ENCODE measurements around the gene EIF3L. TPM values are rescaled to one million over a fixed set of nuclear protein-coding genes. Genes with fewer than 3 reads are reported as not detected.

The EIF3L gene
- total RNA-seq, 1 donor from 2014 or later: 258 TPM

DNA sequence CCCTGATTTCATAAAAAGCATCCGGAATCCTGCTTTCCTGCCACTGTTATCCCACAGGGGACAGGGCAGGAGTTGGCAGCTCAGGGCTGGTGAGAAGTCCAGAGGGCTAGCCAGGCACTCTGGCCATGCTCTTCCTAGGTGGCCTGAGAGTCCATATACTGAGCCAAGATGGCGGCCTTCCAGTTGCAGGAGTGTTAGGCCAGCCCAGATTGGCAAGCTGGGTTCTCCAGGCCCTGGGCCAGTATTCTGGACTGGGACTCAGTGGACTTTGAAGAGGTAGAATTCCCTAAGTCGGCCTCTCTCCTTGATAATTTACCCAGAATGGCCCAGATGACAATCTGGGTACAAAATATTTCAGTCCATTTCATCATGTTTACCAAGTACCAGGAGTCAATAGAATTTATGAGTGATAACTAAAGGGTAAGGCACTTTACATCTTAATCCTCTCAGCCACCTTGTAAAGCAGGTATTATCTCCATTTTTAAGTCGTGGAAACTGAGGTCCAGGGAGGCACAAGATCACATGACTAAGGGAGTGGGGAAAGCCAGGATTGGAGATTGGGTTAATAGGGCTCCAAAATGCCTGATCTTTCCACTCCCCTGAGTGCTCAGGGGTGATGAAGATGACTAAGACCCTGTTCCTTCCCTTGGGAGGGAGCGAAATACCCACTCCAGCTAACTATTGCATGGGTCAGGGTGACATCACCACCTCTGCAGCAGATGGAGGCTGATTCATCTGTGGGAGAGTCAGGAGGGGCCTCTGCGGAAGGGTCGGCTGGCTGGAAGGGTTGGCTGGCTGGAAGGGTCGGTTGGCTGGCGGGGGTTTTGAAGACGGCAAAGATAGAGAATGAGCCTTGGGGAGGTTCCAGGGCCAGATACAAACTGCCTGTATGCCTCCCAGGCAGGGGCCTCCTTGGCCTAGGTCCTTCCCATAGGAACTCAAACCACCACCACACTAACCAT is 55.6 kb downstream of the EIF3L start:
- DNase-seq (ENCODE audit: low spot score): no peak

GRCh38 chr22:37905534-37906363 is 56.5 kb downstream of the EIF3L start, which contains the start of gene MICALL1:
MICALL1 (plus strand) TSS chr22:37906297; CDS start chr22:37906423, 126 bp downstream.
- peak; percentile 92 for DNase-seq (ENCODE audit: low spot score)

DNA sequence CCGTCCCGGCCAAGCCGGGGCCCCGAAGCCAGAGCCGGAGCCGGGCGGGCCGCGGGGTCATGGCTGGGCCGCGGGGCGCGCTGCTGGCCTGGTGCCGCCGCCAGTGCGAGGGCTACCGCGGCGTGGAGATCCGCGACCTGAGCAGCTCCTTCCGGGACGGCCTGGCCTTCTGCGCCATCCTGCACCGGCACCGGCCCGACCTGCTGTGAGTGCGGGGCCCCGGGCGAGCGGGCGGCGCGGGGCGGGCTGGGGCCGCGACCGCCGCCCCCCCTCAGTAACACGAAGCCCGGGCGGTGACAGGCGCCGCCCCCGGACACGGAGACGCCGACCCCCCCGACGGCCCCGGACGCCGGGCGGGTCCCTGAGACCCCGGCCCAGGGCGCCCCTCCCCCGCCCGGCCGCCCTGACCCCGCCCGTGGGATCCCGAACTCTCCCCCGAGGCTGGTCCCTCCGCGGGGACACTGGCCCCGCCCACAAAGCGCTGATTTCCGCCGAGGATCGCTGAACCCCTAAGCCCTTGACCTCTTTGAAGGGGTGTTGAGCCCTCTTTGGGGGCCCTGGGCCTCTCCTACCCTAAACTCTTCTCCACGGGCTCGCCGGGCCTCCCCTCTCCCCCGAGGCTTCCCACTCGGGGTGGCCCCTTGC is 57.3 kb downstream of the EIF3L start:
- no peak for DNase-seq (ENCODE audit: low spot score)

DNA sequence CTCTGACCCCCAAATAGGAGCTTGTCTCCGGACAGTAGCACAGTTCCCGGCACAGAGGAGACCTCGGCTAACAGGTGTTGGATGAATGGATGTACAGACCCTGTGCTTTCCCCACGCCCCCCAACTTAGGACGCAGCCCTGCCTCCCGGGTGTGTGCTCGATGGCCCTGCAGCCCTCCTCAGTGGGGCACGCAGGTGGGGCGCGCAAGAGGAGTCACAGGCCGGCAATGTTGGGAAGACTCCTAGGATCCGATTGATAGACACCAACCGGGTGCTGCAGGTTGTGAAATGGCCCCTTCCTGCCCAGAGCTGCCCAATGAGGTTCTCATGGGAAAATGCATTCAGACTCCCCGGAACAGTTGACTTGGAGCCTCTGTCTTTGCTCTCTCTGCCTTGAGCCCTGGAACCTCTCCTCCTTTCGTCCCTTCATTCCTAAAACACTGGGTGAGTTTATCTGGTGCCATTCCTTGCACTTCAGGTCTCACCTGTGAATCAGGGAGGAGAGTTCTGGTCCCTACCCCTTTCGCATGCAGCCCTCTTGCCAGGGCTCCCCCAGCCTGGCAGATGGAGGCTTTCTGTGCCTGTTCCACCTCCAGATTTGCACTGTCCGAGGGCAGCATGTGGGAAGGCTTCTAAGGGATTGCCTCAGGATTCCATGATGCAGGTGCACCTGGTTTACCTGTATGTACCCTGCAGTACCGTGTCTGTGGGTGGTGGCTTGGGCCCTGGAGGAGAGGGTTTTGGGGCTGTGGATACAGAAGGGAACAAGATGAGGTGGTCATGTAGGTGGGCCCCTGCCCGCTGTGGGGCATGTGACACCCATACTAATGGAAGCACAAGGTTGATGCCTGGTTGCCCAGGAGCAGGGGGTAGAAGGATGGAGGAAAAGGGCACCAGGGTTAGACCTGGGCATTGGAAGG is 58.1 kb downstream of the EIF3L start:
- no peak for DNase-seq (ENCODE audit: low spot score)

DNA sequence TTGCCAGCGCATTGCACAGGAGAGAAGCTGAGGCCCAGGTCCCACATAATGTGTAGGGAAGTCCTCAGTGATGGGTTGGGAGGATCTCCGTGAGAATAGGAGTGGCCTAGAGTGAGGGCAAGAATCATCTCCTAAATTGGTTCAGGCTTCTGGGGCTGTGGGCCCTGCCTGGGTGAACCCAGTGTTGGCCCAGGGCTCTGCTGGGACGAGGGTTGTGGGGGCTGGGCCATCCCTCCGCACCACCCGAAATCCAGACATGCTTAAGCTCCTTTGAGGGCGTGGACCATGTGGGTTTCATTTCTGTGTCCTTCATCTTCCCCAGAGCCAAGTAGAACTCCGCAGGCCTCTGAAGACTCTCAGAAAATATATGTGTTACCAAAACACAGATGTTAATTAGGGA is 60.5 kb downstream of the EIF3L start:
- no peak for DNase-seq (ENCODE audit: low spot score)

- no peak for DNase-seq (ENCODE audit: low spot score)
Measured at GRCh38 chr22:37910890-37911672, 61.9 kb downstream of the EIF3L start.

- no peak for DNase-seq (ENCODE audit: low spot score)
Measured at GRCh38 chr22:37911697-37912096, 62.5 kb downstream of the EIF3L start.

GRCh38 chr22:37912171-37912570 is 63.0 kb downstream of the EIF3L start:
- no peak for DNase-seq (ENCODE audit: low spot score)

DNA sequence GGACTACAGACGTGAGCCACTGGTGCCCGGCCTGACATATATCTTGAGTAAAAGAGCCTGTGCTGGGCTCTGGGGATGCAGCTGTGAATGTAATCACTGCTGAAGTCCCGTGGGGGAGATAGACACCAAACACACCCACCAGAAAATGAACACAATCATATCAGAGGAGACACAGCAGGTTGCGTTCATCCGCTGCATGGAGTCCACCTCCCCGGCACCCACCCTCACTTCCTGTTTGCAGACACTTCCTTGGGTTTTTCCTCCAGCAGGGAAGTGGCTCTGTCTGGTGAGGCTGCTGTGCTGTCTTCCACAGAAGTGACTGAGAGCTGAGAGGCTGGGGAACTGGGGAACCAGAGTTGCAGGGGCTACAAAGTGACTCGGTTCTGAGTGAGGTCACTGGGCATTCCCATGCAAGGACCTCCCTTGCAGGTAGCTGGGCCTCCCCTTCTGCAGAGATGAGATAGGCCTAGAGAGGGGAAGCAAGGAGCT is 64.1 kb downstream of the EIF3L start:
- no peak for DNase-seq (ENCODE audit: low spot score)

- DNase-seq (ENCODE audit: low spot score): no peak
Measured at GRCh38 chr22:37916311-37916710, 67.1 kb downstream of the EIF3L start.

DNA sequence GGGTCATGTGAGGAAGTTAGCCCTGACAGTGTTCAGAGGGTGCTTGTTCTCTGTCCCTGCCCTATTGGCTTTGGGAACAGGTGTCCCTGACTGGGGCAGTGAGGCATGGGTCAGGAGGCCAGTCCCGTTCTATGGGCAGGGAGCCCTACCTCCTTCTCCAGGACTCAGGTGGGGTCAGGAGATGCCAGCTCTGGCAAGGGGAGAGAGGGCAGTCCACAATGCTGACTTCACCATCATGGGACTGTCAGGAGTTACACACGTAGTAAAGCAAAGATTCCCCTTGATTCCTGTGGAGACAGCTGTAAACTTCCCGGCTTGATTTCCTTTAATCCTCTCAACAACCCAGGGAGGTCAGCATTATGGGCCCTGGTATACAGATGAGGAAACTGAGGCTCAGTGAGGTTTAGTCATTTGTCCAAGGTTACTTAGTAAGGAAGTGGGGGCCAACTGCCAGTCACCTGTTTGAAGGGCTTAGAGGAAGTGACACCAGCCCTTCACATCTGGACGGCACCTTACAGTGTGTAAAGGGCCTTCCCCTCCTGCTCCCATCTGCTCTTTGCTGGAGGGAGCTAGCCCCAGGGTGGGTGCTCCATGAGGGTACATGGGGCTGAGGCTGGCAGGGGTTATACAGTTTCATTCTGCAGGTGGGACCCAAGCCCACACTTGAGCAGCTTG is 68.8 kb downstream of the EIF3L start:
- DNase-seq (ENCODE audit: low spot score): no peak

DNA sequence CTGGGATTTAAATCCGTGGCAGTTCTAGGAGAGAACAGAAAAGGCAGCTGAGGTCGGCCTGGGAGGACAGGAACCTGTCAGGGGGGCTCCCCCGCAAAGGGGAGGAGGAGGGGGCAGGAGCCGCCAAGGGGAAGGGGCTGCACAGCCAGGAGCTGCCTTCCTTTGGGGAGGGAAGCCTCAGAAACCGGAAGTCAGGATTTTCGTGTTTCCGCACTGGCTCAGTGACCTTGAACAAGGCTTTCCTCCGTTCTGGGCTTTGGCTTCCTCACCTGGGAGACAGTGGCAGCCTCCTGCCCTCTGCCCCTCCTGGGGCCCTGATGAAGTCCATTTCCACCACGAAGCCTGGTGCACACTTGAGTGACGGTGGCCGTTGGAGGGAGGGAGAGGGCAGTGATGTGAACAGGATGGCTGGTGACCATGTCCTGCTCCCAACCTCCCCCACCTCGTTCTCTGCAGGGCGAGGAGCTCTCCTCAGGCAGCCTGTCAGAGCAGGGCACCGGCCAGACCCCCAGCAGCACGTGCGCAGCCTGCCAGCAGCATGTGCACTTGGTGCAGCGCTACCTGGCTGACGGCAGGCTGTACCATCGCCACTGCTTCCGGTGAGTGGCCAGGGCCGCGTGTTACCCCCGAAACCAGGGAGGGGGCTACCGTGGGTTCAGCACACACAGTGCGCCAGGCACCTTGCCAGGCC is 69.5 kb downstream of the EIF3L start:
- DNase-seq (ENCODE audit: low spot score): no peak

GRCh38 chr22:37920126-37920525 is 70.9 kb downstream of the EIF3L start:
- DNase-seq (ENCODE audit: low spot score): no peak

GRCh38 chr22:37922191-37922590 is 73.0 kb downstream of the EIF3L start:
- no peak for DNase-seq (ENCODE audit: low spot score)

DNA sequence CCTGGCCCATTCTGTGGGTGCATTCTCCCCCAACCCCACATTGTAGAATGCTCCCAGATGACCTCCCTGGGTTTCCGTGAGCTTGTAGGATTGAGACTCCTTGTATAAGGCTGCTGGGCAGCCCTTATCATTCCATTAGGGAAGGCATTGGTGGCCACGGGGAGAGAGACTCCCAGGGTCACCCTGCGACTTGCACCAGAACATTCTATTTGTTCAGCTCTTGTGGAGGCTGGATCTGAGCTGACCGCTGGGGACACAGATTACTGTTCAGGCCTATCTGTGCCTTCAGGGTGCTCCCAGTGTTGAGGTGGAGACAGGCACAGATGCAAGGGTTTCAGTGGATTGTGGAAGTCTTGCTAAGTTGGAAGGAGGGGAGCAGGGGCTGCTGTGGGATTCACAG is 74.7 kb downstream of the EIF3L start:
- DNase-seq (ENCODE audit: low spot score): no peak

- DNase-seq (ENCODE audit: low spot score): no peak
Measured at GRCh38 chr22:37924386-37925065, 75.3 kb downstream of the EIF3L start.

DNA sequence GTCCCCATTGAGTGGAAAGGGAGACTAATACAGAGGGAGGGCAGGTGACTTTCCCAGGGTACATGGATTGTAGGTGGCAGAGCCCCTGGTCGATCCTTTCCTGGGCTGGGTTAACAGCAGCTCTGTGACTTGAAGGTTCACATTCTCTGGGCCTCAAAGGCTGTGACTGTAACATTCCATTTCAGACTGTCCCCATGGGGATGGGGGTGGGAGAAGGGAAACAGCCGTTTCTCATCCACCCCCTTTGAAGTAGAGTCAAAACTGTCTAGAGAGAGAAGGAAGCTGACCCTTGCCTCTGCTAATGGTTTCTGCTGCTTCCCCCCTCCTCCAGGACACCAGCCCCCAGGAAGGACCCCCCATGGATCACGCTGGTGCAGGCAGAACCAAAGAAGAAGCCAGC is 76.1 kb downstream of the EIF3L start:
- DNase-seq (ENCODE audit: low spot score): no peak

DNA sequence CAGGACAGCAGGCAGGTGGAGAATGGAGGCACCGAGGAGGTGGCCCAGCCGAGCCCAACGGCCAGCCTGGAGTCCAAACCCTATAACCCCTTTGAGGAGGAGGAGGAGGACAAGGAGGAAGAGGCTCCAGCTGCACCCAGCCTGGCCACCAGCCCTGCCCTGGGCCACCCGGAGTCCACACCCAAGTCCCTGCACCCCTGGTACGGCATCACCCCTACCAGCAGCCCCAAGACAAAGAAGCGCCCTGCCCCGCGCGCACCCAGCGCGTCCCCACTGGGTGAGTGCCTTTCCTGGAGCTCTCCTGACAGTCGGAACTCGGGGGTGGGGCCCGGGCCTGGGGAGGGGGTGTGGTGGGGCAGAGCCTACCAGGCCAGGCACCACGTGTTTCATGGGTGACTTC is 76.5 kb downstream of the EIF3L start:
- DNase-seq (ENCODE audit: low spot score): no peak

All from mesenteric fat pad (tissue), 1 donor.